ENCODE data around the gene PALMD. TPM values are rescaled to one million over a fixed set of nuclear protein-coding genes. Genes with fewer than 3 reads are reported as not detected.

The PALMD gene
- total RNA-seq, 1 donor from 2014 or later, result not detected

DNA sequence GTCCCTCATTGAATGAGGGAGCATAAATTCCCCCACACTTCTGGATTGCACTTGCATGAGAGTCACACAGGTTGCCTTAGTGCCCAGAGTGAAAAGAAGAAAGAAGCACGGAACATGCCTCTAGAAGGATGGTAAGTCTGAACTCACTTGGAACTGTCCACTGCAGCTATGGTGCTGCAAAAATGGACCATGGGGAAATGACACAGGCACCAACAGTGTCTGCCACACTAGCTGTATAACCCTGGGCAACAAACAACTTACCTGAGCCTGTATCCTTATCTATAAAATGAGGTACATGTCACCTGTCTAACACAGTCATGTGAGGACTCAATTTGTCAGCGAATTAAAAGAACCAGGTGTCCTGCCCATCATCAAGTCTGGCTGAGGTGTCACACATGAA lies 50.7 kb downstream of the PALMD start:
- Mint-ChIP-seq H3K27ac (no peak overlapping the region), H3K4me3 (no peak overlapping the region), H3K27me3 (ENCODE audit: insufficient read depth) (peaks cover 27% of the 10 kb centered on the region), H3K4me1 (ENCODE audit: low read depth) (no peaks in the 10 kb centered on the region), H3K36me3 (ENCODE audit: low read depth) (no peaks in the 10 kb centered on the region), H3K9me3 (no peaks in the 10 kb centered on the region)
- no peak for DNase-seq (ENCODE audit: low spot score)
- intact Hi-C loops (cut with micrococcal nuclease), result no loop called here

DNA sequence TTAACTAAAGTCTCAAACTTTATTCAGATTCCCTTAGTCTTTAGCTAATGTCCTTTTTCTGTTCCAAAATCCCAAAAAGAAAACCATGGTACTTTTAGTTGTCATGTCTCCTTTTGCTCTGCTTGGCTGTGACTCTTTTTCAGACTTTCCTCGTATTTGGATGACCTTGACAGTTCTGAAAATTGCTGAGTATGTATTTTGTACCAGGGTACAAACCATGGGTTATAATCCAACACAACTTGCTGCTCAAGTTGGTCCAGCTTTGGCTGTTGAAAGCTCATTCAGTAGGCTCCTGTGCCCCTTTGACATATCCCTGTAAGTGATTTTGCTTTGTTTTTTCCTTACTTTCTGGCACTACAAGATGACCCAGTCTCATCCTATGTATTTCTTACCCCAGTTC lies 51.7 kb downstream of the PALMD start:
- Mint-ChIP-seq H3K9me3 (no peaks in the 10 kb centered on the region), H3K4me3 (no peak overlapping the region), H3K36me3 (ENCODE audit: low read depth) (no peaks in the 10 kb centered on the region), H3K4me1 (ENCODE audit: low read depth) (no peaks in the 10 kb centered on the region), H3K27ac (no peak overlapping the region), H3K27me3 (ENCODE audit: insufficient read depth) (peaks cover 34% of the 10 kb centered on the region)
- DNase-seq (ENCODE audit: low spot score), result no peak
- intact Hi-C loops (cut with micrococcal nuclease), result no loop called here

- intact Hi-C loops (cut with micrococcal nuclease), result no loop called here
- no peaks in the 10 kb centered on the region for H3K36me3 Mint-ChIP-seq (ENCODE audit: low read depth)
These were observed 54.1 kb downstream of the PALMD start for GRCh38 chr1:99700020-99700419.

DNA sequence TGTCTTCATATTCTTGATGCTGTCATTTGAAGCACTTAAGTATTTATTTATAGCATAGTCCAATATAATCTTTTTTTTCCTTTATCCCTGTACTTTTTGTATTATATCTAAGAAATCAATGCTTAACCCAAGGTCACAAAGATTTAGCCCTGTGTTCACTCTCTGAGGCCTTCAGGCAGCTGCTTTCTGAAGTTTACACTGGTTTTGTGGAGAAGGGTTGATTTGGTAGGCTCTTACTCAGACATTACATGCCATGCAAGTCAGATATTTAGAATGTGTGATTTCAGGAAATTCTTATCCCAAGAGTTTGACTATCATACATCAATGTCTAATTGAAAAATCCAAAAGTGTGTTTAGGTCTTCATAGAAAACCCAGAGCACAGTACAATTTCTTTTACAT lies 56.3 kb downstream of the PALMD start:
- H3K9me3 Mint-ChIP-seq, result no peaks in the 10 kb centered on the region
- H3K4me1 Mint-ChIP-seq (ENCODE audit: low read depth), result peaks cover 16% of the 10 kb centered on the region
- H3K4me3 Mint-ChIP-seq, result no peak overlapping the region
- peaks cover 21% of the 10 kb centered on the region for H3K27me3 Mint-ChIP-seq (ENCODE audit: insufficient read depth)
- DNase-seq (ENCODE audit: low spot score), result no peak
- H3K27ac Mint-ChIP-seq, result no peak overlapping the region
- intact Hi-C loops (cut with micrococcal nuclease), result no loop called here
- no peaks in the 10 kb centered on the region for H3K36me3 Mint-ChIP-seq (ENCODE audit: low read depth)

More at GRCh38 chr1:99700020-99700419, 54.1 kb downstream of the PALMD start:
- Mint-ChIP-seq H3K27ac (no peak overlapping the region), H3K27me3 (ENCODE audit: insufficient read depth) (peaks cover 34% of the 10 kb centered on the region), H3K9me3 (no peaks in the 10 kb centered on the region), H3K4me1 (ENCODE audit: low read depth) (peaks cover 12% of the 10 kb centered on the region), H3K4me3 (no peak overlapping the region)
- DNase-seq (ENCODE audit: low spot score), result no peak

DNA sequence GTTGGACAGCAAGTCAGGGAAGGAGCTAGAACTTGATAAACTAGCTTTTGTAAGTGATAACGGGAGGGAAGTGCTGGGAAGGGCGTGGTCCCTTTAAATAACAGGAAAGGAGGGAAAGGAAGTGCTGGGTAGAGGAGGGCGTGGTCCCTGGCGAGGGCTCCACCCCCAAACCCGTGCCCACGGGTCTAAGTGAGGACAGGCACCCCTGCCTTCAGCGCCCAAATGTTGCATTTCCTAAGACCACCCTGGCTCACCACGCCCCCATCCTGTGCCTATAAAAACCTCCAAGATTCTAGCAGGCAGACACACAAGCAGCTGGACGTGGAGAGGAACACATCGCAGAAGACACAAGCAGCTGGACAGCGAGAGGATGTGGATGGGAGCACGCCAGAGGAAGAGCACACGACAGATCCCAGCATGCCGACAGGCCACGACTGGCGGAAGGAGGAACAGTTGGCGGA lies 58.5 kb downstream of the PALMD start:
- peaks cover 16% of the 10 kb centered on the region for H3K4me1 Mint-ChIP-seq (ENCODE audit: low read depth)
- no peak for DNase-seq (ENCODE audit: low spot score)
- no peaks in the 10 kb centered on the region for H3K36me3 Mint-ChIP-seq (ENCODE audit: low read depth)
- no peak overlapping the region for H3K4me3 Mint-ChIP-seq
- H3K27me3 Mint-ChIP-seq (ENCODE audit: insufficient read depth), result peaks cover 18% of the 10 kb centered on the region
- intact Hi-C loops (cut with micrococcal nuclease), result no loop called here
- H3K9me3 Mint-ChIP-seq, result no peaks in the 10 kb centered on the region
- no peak overlapping the region for H3K27ac Mint-ChIP-seq

GRCh38 chr1:99705385-99705784 lies 59.5 kb downstream of the PALMD start:
- H3K4me3 Mint-ChIP-seq, result no peak overlapping the region
- H3K4me1 Mint-ChIP-seq (ENCODE audit: low read depth), result peaks cover 16% of the 10 kb centered on the region
- intact Hi-C loops (cut with micrococcal nuclease), result no loop called here
- DNase-seq (ENCODE audit: low spot score), result no peak
- H3K27ac Mint-ChIP-seq, result no peak overlapping the region
- peaks cover 13% of the 10 kb centered on the region for H3K27me3 Mint-ChIP-seq (ENCODE audit: insufficient read depth)
- no peaks in the 10 kb centered on the region for H3K36me3 Mint-ChIP-seq (ENCODE audit: low read depth)
- no peaks in the 10 kb centered on the region for H3K9me3 Mint-ChIP-seq

- H3K27ac Mint-ChIP-seq, result no peak overlapping the region
- DNase-seq (ENCODE audit: low spot score), result peak; percentile 16
- peaks cover 16% of the 10 kb centered on the region for H3K4me1 Mint-ChIP-seq (ENCODE audit: low read depth)
- no peaks in the 10 kb centered on the region for H3K9me3 Mint-ChIP-seq
- H3K36me3 Mint-ChIP-seq (ENCODE audit: low read depth), result no peaks in the 10 kb centered on the region
- peaks cover 2% of the 10 kb centered on the region for H3K27me3 Mint-ChIP-seq (ENCODE audit: insufficient read depth)
- intact Hi-C loops (cut with micrococcal nuclease), result loop anchor here (1.0 to 2.0 kb wide), 3 partner anchors 529 to 957 kb away; no protein-coding TSS in a partner anchor
- no peak overlapping the region for H3K4me3 Mint-ChIP-seq
These were observed 61.7 kb downstream of the PALMD start for GRCh38 chr1:99707535-99708142.

- no peak overlapping the region for H3K27ac Mint-ChIP-seq
- no peaks in the 10 kb centered on the region for H3K4me1 Mint-ChIP-seq (ENCODE audit: low read depth)
- intact Hi-C loops (cut with micrococcal nuclease), result no loop called here
- H3K36me3 Mint-ChIP-seq (ENCODE audit: low read depth), result no peaks in the 10 kb centered on the region
- H3K27me3 Mint-ChIP-seq (ENCODE audit: insufficient read depth), result peaks cover 5% of the 10 kb centered on the region
- DNase-seq (ENCODE audit: low spot score), result no peak
- H3K9me3 Mint-ChIP-seq, result no peaks in the 10 kb centered on the region
- no peak overlapping the region for H3K4me3 Mint-ChIP-seq
These were observed 65.1 kb downstream of the PALMD start for GRCh38 chr1:99710994-99711393.

DNA sequence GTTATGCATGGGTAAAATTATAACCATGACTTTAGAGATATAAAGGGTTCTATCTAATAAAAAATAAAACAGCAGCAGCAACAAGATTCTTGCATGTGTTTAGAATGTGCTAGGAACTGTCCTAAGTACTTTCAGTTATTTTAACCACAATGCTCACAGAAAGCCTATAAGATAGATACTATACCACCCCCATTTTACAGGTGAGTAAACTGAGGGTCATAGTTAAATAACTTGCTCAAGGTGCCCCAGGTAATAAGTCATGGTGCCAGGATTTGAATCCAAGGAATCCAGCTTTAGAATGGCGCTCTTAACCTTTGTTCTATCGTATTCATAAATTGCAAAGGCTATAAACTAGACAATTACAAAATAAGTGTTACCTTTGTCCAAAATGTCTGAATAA lies 67.1 kb downstream of the PALMD start:
- no peaks in the 10 kb centered on the region for H3K36me3 Mint-ChIP-seq (ENCODE audit: low read depth)

GRCh38 chr1:99717005-99717404 lies 71.1 kb downstream of the PALMD start:
- H3K9me3 Mint-ChIP-seq, result no peaks in the 10 kb centered on the region
- peaks cover 5% of the 10 kb centered on the region for H3K27me3 Mint-ChIP-seq (ENCODE audit: insufficient read depth)
- no peak overlapping the region for H3K27ac Mint-ChIP-seq
- H3K4me3 Mint-ChIP-seq, result no peak overlapping the region
- no peaks in the 10 kb centered on the region for H3K36me3 Mint-ChIP-seq (ENCODE audit: low read depth)
- H3K4me1 Mint-ChIP-seq (ENCODE audit: low read depth), result no peaks in the 10 kb centered on the region
- intact Hi-C loops (cut with micrococcal nuclease), result no loop called here
- DNase-seq (ENCODE audit: low spot score), result no peak

More for the DNA sequence above, 67.1 kb downstream of the PALMD start:
- Mint-ChIP-seq H3K4me3 (no peak overlapping the region), H3K9me3 (no peaks in the 10 kb centered on the region), H3K27ac (no peak overlapping the region), H3K27me3 (ENCODE audit: insufficient read depth) (peaks cover 5% of the 10 kb centered on the region), H3K4me1 (ENCODE audit: low read depth) (no peaks in the 10 kb centered on the region)
- intact Hi-C loops (cut with micrococcal nuclease), result no loop called here
- DNase-seq (ENCODE audit: low spot score), result no peak

DNA sequence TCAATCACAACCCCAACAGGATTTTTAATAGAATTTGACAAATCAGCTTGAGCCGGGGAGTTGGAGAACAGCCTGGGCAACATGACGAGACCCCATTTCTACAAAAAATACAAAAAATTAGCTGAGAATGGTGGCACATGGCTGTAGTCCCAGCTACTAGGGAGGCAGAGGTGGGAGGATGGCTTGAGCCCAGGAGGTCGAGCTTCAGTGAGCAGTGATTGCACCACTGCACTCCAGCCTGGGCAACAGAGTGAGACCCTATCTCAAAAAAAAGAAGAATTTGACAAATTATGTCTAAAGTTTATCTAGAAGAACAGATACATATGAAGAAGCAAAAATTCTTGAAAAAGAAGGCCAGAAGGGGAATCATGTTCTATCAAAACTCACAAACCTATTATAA lies 77.3 kb downstream of the PALMD start:
- intact Hi-C loops (cut with micrococcal nuclease), result no loop called here
- DNase-seq (ENCODE audit: low spot score), result no peak
- Mint-ChIP-seq H3K4me3 (no peak overlapping the region), H3K9me3 (no peaks in the 10 kb centered on the region), H3K4me1 (ENCODE audit: low read depth) (no peaks in the 10 kb centered on the region), H3K27me3 (ENCODE audit: insufficient read depth) (peaks cover 2% of the 10 kb centered on the region), H3K27ac (no peak overlapping the region), H3K36me3 (ENCODE audit: low read depth) (no peaks in the 10 kb centered on the region)

GRCh38 chr1:99725996-99726395 lies 80.1 kb downstream of the PALMD start:
- Mint-ChIP-seq H3K27me3 (ENCODE audit: insufficient read depth) (peaks cover 2% of the 10 kb centered on the region), H3K9me3 (no peaks in the 10 kb centered on the region), H3K27ac (no peak overlapping the region), H3K36me3 (ENCODE audit: low read depth) (no peaks in the 10 kb centered on the region), H3K4me3 (no peak overlapping the region), H3K4me1 (ENCODE audit: low read depth) (no peaks in the 10 kb centered on the region)
- intact Hi-C loops (cut with micrococcal nuclease), result no loop called here
- DNase-seq (ENCODE audit: low spot score), result no peak

- Mint-ChIP-seq H3K27me3 (ENCODE audit: insufficient read depth) (peaks cover 2% of the 10 kb centered on the region), H3K9me3 (no peaks in the 10 kb centered on the region), H3K4me3 (no peak overlapping the region), H3K4me1 (ENCODE audit: low read depth) (no peaks in the 10 kb centered on the region), H3K27ac (no peak overlapping the region), H3K36me3 (ENCODE audit: low read depth) (no peaks in the 10 kb centered on the region)
- no peak for DNase-seq (ENCODE audit: low spot score)
- intact Hi-C loops (cut with micrococcal nuclease), result no loop called here
These were observed 80.5 kb downstream of the PALMD start for GRCh38 chr1:99726407-99726806.

- Mint-ChIP-seq H3K4me3 (no peak overlapping the region), H3K9me3 (no peaks in the 10 kb centered on the region), H3K4me1 (ENCODE audit: low read depth) (no peaks in the 10 kb centered on the region), H3K36me3 (ENCODE audit: low read depth) (no peaks in the 10 kb centered on the region), H3K27ac (no peak overlapping the region), H3K27me3 (ENCODE audit: insufficient read depth) (peaks cover 2% of the 10 kb centered on the region)
- no peak for DNase-seq (ENCODE audit: low spot score)
- intact Hi-C loops (cut with micrococcal nuclease), result no loop called here
These were observed 80.9 kb downstream of the PALMD start for GRCh38 chr1:99726818-99727217.

Measured in activated T-helper 1 cell treated with anti-CD3 and anti-CD28 coated beads, Interleukin-12 subunit alpha, Interleukin-12 subunit beta, Interleukin-2, Interleukin-4 antibody, amounts not matched to agents 30 ng/mL and 10 ng/mL and 1 ng/mL, durations not matched to agents 14 hours and 24 hours and 36 hours (primary cell).